GM12878 (cell line): Measurements from ENCODE around the gene ADSS1.

Experiments used
- BRCA1 ChIP-seq: IDR thresholded peaks from 2 replicates; pipeline ENCODE4 v1.6.1; 2011; ENCODE audit warnings: low read depth, low read length, improper control_type of control experiment
- EP300 ChIP-seq, 2 experiments: fragments of 150-350 bp in 1 of 2; IDR thresholded peaks; 2 replicates each; pipeline ENCODE4 v1.6.1; 2011 to 2012; ENCODE audit warnings: low read depth in 2 of 2, low read length in 2 of 2, borderline replicate concordance in 1 of 2, improper control_type of control experiment in 1 of 2, inconsistent platforms in 1 of 2; ENCODE audit not compliant: control insufficient read depth in 1 of 2
- EZH2 ChIP-seq: IDR thresholded peaks from 2 replicates; pipeline ENCODE4 v1.6.1; 2012; ENCODE audit warnings: low read depth, mild to moderate bottlenecking, control low read depth, inconsistent platforms, low read length, borderline replicate concordance; ENCODE audit not compliant: control insufficient read depth
- MXI1 ChIP-seq: fragments of 150-350 bp; IDR thresholded peaks from 2 replicates; pipeline ENCODE4 v1.6.1; 2011; ENCODE audit warnings: low read depth, mild to moderate bottlenecking, inconsistent platforms, low read length, improper control_type of control experiment
- NRF1 ChIP-seq: conservative IDR thresholded peaks from 2 replicates; pipeline ENCODE4 v1.6.1; 2011; ENCODE audit warnings: mild to moderate bottlenecking, low read depth, low read length, improper control_type of control experiment
- POLR2A ChIP-seq: IDR thresholded peaks from 2 replicates; pipeline ENCODE4 v1.6.1; 2011; ENCODE audit warnings: low read depth, mild to moderate bottlenecking, low read length
- RAD21 ChIP-seq: IDR thresholded peaks from 2 replicates; pipeline ENCODE4 v1.6.1; 2011; ENCODE audit warnings: mild to moderate bottlenecking, low read depth, low read length, moderate library complexity; ENCODE audit not compliant: insufficient read depth
- ZZZ3 ChIP-seq: IDR thresholded peaks from 2 replicates; pipeline ENCODE4 v1.6.1; 2011; ENCODE audit warnings: low read depth; ENCODE audit not compliant: control insufficient read depth, insufficient read length
- TF ChIP-seq, protein P1 (sequence below), 3 experiments: IDR thresholded peaks in 2 of 3; conservative IDR thresholded peaks in 1 of 3; 2 replicates each; pipeline ENCODE4 v1.5.1; 2011; ENCODE audit warnings: low read depth in 3 of 3, low read length in 3 of 3, mild to moderate bottlenecking in 3 of 3, control low read depth in 2 of 3, moderate library complexity in 2 of 3, inconsistent platforms in 1 of 3, mixed read lengths in 1 of 3; ENCODE audit not compliant: control insufficient read depth in 2 of 3, insufficient read depth in 1 of 3; ENCODE audit errors: extremely low read depth in 1 of 3

GRCh38 chr14:104732355-104732804, 8.4 kb downstream of the ADSS1 start:
- TF ChIP-seq, protein P1, sequence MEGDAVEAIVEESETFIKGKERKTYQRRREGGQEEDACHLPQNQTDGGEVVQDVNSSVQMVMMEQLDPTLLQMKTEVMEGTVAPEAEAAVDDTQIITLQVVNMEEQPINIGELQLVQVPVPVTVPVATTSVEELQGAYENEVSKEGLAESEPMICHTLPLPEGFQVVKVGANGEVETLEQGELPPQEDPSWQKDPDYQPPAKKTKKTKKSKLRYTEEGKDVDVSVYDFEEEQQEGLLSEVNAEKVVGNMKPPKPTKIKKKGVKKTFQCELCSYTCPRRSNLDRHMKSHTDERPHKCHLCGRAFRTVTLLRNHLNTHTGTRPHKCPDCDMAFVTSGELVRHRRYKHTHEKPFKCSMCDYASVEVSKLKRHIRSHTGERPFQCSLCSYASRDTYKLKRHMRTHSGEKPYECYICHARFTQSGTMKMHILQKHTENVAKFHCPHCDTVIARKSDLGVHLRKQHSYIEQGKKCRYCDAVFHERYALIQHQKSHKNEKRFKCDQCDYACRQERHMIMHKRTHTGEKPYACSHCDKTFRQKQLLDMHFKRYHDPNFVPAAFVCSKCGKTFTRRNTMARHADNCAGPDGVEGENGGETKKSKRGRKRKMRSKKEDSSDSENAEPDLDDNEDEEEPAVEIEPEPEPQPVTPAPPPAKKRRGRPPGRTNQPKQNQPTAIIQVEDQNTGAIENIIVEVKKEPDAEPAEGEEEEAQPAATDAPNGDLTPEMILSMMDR (IDR thresholded peaks at IDR 0.05 in 2 of 3, conservative IDR thresholded peaks at IDR 0.05 in 1 of 3; ENCODE audit: control insufficient read depth in 2 of 3, extremely low read depth in 1 of 3, insufficient read depth in 1 of 3, low read depth in 3 of 3, low read length in 3 of 3) = no peak
- TF ChIP-seq BRCA1 (no peak), RAD21 (no peak), POLR2A (no peak), ZZZ3 (no peak), NRF1 (no peak), EP300 (IDR thresholded peaks at IDR 0.05; ENCODE audit: borderline replicate concordance in 1 of 2, control insufficient read depth in 1 of 2, low read depth in 2 of 2, low read length in 2 of 2) (no peak), MXI1 (no peak), EZH2 (no peak)
